Fibroblast of skin of left quadriceps (primary cell): ENCODE results near the gene KLHL1.

ENCODE experiments used
- DNase-seq, 2 experiments: peaks; one replicate each; pipeline ENCODE4 v3.0.0-alpha.2; 2013; ENCODE audit warnings: low read depth in 2 of 2

The KLHL1 gene

DNA sequence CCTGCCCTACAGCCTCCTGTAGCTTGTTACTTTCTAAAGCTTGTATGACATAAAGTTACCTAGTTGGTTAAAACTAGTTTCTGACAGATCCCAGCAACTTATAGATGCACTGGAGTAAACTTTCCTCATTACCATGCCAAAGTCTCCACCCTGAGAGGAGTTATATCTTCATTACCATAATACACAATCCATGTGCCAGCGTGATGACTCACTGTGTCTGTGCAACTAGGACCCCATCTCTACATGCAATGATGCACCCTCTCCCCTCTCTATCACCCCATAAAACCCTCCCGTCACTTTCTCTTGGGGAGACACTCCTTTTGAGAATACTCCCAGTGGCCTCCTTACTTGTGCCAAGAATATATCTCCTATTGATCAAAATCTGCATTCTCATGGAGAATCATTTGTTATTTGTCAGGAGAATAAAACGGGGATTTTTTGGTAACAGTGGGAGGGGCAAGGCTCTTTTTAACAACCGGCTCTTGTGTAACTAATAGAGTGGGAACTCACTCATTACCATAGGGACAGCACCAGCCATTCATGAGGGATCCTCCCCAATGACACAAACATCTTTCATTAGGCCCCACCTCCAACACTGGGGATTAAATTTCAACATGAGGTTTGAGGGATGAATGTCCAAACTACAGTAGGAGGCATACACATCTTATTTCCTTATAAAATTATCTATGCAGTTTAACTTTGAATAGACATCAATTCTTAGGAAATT, 235.8 kb downstream of the KLHL1 start:
- no peak for DNase-seq

DNA sequence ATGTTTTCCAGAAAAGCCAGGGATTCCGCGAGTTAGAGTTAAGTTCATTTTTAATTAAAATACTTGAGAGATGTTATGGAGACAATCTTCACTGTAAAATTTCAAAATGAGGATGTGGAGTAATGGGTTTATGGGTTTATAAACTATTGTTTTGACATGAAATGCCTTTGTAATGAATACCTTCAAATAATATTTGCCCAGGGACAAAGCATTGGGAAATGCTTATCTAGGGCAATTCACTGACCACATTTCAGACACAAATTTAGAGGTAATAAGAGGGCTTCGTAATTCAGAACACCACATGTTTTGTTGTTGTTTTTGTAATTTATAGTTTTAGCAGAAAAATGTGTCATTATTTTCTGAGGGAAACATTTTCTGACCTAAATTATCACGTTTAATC, 241.7 kb downstream of the KLHL1 start:
- DNase-seq = no peak

DNA sequence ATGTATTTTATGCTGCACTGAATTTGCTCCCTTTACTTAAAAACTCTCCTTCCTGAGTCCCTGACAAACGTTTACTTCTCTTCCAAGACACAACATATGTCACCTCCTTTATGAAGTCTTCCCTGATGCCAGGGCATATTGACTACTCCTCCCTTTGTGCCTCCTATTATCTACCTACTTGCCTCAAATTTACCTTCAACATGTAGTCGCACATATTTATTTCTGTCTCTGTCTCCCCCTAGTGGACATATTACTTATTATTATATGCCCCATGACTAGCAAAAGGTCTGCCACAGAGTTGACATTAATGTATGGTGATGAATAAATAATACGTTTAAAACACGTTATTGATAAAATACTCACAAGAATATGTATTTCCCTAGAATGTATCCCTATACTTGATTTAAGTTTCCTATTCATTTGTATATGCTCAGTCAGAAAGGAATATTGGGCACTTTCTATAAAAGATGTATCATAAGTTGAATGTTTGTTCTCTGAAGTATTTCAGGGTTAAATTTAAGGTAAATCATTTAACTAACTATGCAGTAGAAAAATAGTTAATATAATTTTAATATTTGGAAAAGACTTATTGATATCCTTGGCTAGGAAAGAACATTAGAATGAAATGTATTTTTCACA, 250.9 kb downstream of the KLHL1 start:
- DNase-seq = peak in 1 of 2 experiments; percentile 5

DNA sequence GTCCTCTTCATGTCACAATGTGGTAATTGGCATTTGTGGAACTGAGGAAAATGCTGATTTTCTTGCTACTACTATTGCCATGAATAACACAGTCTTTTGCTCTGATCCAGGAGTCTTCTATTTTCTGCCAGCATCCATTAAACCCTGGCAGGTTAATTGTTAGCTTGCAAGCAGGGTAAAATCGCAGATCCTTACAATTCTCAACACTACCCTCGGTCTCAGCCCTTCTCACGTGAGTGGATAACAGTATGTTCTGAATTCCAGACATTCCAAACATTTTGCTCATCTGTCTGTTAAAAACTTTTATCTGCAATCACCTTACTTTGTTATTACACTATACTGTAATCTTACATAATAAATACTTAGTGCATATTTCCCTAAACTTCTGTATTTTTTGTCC, 251.9 kb downstream of the KLHL1 start:
- no peak for DNase-seq

DNA sequence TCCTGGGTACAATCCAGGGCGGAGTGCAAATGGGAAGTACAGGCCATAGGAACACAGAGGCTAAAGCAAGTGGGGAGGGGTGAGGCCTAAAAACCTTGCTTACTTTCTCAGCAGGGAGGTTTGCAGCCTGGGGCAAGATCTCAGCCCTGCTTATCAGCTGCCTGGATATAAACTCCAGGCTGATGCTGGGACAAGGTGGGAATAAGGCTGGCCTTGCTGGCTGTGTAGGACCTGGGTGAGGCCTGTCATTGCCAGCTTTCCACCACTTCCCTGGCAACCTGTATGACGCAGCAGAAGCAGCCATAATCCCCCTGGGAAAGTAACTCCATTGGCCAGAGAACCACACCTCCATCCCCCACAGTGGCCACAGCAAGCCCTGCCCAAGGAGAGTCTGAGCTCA, 279.7 kb downstream of the KLHL1 start:
- DNase-seq = no peak

DNA sequence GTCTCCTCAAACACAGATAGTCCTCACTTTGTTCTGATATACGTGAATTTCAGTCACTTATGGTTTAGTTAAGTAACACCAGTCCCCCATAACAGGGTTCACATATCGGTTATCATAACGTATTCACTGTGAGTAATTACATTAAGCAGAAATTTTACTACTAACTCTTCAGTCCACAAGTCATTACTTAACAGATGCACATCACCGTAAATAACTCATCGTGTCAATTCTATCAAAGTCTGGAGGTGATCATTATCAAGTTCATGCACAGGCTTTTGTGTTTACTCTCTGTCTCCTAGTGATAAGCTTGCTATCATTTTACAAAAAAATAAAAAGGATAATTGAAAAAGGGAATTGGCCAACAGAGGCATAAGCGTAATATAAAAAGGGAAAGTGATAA, 288.1 kb downstream of the KLHL1 start:
- no peak for DNase-seq

DNA sequence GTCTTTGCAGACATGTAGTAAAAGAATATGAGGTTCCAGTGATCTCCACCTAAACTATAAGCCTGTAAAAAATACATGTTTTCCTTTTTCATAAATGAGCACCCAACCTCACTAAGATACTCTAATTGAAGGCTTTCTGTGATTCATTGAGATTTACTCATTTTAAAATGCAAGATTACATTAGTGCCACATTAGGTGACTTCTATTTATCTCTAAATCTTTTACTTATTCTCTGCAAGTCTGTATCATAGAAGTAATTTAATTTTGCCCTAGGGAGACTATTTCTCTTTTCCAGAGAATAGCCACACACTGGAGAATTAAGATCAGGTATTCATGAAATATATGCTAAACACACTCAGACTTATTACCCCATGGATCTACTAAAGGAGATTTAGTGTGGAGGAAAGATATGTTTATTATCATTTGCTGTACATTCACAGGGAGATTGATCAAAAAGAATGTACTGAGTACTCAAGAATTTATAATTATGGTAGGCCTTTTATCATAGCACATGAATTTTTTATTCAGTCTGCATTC, 290.9 kb downstream of the KLHL1 start:
- no peak for DNase-seq

DNA sequence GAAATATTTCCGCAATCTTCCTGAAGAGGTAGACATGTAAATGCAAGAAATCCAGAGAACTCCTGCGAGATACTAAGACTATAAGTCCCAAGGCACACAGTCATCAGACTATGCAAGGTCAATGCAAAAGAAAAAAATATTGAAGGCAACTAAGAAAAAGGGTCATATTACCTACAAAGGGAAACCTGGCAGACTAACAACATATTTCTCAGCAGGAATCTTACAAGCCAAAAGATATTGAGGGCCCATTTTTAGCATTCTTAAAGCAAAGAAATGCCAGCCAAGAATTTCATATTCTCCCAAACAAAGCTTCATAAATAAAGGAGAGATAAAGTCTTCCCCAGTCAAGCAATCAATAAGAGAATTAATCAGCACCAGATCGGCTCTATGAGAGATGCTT, 299.1 kb downstream of the KLHL1 start:
- no peak for DNase-seq

DNA sequence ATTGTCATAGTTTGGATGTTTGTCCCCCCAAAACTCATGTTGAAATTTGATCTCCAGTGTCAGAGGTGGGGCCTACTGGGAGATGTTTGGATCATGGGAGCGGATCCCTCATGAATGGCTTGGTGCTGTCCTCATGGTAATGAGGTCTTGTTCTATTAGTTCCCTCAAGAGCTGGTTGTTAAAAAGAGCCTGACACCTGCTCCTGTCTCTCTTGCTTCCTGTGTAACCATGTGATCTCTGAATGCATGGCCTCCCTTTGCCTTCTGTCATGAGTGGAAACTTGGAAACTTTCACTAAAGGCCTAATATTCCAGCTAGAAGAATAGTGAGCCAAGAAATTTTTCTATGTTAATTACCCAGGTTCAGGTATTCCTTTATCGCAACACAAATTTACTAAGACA, 312.0 kb downstream of the KLHL1 start:
- DNase-seq = no peak

DNA sequence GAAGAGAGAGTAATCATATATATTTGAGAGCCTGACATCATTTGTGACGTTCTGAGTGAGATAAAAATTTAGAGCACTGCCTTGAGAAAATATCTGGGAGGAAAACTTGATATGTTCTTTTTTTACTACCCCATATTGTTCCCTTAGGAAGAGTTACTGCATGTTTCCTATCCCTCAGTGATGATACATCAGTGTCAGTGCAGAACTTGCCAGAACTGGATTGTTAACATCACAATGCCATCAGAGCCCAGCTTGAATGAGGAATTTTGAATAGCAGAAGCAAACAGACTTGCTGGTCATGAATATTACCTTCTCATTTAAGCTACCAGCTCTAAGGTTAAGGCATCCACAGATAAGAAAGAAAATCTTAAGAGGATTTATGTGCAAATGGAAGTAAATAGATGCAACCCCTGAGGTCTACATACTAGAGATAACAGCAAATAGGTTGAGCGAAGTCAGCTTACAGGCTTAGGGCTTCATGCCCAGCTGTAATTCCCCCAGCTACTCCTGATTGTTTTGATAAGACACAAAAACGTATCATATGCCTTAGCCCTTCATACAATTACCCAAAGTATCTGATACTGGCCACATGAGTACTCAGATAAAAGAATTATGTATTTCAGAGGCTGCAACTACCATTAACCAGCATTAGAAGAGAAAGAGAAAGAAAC, 314.3 kb downstream of the KLHL1 start:
- DNase-seq = no peak

DNA sequence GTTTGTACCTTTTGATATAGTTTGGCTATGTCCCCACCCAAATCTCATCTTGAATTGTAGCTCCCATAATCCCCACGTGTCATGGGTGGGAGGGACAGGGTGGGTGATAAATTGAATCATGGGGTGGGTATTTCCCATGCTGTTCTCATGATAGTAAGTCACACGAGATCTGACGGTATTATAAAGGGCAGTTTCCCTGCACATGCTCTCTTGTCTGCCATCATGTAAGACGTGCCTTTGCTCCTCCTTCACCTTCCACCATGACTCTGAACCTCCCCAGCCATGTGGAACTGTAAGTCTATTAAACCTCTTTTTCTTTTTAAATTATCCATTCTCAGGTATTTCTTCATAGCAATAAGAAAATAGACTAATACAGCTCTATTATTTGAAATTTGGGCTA, 331.3 kb downstream of the KLHL1 start:
- DNase-seq = no peak

DNA sequence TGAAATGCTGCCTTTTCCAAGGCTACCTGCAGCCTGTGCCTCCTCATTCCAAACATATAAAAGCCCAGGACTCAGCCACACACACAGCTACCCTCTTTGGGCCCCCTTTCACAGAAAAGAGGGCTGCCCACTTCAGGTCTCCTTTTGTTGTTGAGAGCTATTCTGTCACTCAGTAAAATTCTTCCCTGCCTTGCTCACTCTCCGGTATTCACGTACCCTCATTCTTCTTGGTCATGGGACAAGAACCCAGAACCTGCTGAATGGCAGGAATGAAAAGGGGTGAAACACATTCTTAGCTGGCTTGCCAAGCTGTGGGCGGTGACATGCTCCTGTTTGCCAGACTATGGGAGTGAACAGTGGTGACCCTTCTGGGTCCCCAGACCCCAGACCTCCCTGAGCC, 338.6 kb downstream of the KLHL1 start:
- no peak for DNase-seq

DNA sequence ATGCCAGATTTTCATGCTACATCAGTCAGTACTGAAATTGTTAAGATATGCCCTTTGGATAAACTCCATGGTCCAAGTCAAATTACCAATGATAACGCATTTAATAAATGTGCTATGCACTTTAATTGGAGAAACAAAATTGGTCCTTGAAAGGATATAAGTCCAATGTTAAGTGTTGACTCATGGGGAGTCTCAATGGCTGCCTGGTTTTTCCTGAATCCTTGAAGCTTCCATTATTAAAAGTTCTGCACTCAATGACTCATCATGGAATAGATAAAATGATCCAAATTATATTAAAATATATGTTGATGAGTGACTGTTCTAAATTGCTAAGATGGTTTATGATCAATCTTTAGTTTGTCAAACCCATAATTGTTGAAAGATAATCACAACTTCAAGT, 346.7 kb downstream of the KLHL1 start:
- no peak for DNase-seq

DNA sequence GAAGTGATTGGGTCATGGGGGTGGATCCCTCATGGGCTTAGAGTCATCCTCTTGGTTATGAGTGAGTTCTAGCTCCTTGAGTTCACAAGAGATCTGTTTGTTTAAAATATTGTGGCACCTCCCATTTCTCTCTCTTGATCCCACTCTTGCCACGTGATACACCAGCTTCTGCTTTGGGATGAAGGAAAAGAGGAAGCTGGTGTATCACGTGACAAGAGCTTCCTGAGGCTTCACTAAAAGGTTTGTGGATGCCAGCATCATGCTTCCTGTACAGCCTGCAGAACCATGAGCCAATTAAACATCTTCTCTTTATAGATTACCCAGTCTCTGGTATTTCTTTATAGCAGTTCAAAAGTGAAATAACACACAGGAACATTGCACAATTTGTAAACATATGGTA, 353.2 kb downstream of the KLHL1 start:
- DNase-seq = no peak

DNA sequence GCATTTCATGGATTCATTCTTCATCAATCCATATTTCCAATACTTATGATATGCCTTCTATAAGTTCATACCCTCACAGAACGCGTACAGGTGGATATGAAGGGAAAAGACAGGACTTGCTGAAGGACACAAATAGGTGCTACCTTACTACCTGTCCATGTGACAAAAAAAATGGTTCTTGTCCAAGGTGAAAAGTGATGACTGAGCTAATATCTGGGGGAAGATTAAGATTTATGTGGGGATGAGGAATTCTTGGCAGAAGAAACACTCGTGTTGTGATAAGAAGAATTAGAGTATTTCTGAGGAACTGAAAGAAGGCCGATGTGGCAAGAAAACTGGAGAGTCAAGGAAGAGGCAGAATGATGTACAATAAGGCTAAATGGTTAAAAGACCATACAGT, 357.0 kb downstream of the KLHL1 start:
- no peak for DNase-seq

DNA sequence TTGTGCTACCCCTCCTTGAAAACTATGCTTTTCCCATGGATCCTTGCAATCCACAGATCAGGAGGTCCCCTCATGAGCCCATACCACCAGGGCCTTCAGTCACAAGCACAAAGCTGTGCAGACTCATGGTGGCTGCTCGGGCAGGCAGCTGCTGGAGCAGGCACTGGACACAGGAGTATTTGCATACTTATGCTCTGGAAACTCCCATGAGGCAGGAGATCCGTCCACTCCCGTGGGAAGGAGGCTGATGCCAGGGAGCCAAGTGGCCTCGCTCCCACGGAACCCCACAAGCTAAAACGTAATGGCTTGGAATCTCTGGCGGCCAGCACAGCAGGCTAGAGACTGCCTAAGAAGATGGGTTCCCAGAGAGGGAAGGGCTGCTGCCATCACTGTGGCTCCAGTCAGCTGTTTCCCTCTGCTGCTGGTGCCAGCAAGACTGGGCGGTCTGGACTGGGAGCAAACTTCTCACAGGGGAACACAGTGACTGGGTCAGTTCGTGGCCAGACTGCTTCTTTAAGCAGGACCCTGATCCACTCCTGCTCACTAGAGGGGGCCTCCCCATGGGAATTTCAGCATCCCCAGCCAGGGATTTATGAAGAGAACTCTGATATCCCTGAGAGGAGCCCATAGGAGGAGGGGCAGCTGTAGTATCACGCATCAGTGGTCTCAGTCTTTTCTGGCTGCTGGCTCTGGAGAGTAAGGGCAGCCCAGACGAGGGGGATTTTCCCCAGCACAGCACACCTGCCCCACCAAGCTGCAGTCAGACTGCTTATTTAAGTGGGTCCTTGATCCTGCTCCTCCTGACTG, 370.9 kb downstream of the KLHL1 start:
- no peak for DNase-seq

DNA sequence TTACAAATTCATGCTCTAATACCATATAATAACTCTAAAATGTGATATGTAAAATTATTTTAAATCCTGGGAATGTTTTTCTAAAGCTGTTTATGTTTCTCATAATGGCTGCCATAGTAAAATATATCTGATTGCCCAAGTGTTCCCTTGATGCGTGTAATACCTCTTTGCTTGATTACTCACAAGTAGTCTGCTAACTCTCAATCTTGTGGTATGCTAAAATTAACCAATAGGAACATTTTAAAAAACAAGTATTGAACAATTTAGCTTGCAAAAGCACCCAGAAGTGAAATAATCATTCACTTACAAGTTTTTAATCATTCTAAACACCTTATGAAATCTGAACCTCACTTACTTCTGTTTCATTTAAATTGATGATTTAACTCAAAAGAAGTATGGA, 386.6 kb downstream of the KLHL1 start:
- no peak for DNase-seq

DNA sequence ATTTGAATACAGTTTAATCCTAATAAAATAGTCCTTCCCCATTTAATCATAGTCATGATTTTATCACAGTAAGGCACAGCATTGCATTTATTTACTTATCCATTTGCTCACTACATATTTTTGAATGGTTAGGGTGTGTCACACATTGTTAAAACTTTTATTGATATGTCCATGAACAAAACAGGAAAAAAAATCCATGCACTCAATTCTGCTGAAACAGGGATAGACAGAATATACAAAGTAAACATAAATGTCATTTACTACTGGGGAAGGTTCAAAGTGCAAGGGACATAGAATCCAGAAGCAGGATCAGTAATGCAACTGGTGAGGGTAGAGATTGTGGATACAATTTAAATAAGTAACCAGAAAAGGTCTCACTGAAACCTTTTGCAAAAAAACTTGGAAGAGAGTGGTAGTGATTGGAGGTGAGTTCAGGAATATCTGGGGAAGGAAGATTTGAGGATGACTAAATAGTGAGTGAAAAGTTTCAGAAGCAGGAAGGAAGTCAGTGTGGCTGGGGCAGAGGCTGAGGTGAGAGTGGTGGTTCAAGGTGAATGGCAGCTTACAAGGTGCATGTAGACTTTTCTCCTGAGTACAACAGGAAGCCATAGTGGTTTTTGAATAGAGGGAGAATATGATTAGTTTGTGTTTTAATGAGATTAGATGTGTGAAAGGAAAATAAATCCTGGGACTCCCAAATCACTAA, 387.8 kb downstream of the KLHL1 start:
- no peak for DNase-seq

DNA sequence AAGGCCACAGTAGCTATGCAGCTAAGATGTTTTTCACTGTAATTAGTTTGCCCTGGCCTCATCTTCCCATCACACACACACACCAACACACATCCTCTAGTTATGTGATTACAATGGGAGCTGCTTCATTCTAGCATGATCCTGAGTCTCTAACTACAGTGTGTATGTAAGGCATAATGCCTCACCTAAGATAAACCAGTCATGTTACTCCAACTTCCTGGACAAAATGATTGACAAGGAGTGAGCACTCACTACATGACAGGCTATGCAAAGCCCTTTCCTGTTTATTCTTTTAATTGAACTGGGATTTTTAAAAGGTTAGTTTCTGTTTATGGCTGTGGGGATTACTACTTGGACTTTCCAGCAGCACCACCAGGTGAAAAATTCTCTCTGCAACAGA, 401.4 kb downstream of the KLHL1 start:
- DNase-seq = no peak

DNA sequence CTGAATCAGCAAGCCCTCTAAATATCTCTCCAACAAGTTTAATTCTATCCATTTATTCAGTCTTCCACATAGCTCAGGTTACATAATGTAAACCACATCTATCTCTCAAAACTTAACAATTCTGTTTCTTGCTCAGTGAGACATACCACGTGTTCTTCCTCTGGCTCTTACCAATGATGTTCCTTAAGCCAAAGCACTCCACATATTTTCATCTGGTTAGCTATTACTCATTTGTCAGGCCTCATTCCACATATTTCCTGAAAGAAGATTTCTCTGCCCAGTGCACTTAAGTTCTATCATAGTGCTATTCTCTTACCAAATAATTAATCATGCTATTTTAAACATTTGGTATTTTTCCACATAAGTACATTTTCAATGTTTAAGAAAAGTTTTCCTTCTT, 403.9 kb downstream of the KLHL1 start:
- peak; percentile 2 to 6 for DNase-seq

DNA sequence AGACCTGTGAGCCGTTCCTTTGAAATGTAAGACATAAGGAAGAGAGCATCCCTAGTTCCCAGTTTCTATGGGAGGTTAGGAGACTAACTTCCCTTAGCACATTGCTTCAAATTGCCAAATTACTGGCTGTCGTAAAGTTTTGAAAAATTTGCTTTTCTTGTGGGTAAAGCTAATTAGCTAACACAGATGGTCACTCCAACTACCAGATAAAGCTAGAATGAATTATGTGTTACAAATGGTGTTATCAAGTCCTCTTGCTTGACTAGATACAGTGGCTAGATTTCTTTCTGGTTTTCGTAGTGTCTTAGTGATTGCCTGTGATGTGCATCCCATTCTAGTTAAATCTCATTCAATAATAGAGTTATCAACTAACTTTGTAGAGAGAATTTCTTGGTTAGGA, 417.3 kb downstream of the KLHL1 start:
- no peak for DNase-seq
